ENCODE data around the gene SLC19A2.

SLC19A2 gene

DNA sequence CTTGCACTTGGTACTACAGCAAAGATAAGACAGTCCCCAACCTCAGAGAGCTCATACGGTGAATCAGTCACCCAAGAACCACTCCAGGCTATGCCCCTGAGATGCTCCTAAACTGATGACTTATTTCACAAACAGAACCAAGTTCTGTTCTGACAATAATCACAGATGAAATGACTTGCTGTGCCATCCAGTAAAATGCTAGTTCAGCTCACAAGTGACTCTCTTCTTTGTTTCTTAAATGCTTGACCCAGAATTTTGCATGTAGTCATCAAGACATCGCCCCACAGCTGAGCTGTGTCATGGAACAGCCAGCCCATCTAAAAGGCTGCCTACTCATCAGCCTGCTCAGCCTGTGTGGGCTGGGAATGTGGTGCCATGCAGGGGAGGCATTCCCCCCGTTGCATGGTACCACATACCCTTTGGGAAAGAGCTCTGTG is 6.1 kb upstream of the SLC19A2 start:
- TF ChIP-seq EP300 (IDR thresholded peaks at IDR 0.05; ENCODE audit: borderline replicate concordance) = no peak
- TF ChIP-seq CEBPB (IDR thresholded peaks at IDR 0.05) = no peak
- TF ChIP-seq NFIC (IDR thresholded peaks at IDR 0.05) = no peak
- no peak for TF ChIP-seq CREB1 (IDR thresholded peaks at IDR 0.05; ENCODE audit: low read depth)
- no peak for TF ChIP-seq EGR1 (IDR thresholded peaks at IDR 0.05)
- no peak for TF ChIP-seq YY1 (IDR thresholded peaks at IDR 0.05; ENCODE audit: low read depth)
- TF ChIP-seq RAD21 (IDR thresholded peaks at IDR 0.05; ENCODE audit: low read depth) = no peak
- no peak for TF ChIP-seq ZBTB7A (IDR thresholded peaks at IDR 0.05; ENCODE audit: low read depth)
- TF ChIP-seq, protein P1, sequence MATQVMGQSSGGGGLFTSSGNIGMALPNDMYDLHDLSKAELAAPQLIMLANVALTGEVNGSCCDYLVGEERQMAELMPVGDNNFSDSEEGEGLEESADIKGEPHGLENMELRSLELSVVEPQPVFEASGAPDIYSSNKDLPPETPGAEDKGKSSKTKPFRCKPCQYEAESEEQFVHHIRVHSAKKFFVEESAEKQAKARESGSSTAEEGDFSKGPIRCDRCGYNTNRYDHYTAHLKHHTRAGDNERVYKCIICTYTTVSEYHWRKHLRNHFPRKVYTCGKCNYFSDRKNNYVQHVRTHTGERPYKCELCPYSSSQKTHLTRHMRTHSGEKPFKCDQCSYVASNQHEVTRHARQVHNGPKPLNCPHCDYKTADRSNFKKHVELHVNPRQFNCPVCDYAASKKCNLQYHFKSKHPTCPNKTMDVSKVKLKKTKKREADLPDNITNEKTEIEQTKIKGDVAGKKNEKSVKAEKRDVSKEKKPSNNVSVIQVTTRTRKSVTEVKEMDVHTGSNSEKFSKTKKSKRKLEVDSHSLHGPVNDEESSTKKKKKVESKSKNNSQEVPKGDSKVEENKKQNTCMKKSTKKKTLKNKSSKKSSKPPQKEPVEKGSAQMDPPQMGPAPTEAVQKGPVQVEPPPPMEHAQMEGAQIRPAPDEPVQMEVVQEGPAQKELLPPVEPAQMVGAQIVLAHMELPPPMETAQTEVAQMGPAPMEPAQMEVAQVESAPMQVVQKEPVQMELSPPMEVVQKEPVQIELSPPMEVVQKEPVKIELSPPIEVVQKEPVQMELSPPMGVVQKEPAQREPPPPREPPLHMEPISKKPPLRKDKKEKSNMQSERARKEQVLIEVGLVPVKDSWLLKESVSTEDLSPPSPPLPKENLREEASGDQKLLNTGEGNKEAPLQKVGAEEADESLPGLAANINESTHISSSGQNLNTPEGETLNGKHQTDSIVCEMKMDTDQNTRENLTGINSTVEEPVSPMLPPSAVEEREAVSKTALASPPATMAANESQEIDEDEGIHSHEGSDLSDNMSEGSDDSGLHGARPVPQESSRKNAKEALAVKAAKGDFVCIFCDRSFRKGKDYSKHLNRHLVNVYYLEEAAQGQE (IDR thresholded peaks at IDR 0.05; ENCODE audit: low read depth) = no peak
- TF ChIP-seq, protein P2, sequence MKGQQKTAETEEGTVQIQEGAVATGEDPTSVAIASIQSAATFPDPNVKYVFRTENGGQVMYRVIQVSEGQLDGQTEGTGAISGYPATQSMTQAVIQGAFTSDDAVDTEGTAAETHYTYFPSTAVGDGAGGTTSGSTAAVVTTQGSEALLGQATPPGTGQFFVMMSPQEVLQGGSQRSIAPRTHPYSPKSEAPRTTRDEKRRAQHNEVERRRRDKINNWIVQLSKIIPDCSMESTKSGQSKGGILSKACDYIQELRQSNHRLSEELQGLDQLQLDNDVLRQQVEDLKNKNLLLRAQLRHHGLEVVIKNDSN (IDR thresholded peaks at IDR 0.05) = no peak
- no peak for TF ChIP-seq FOXM1 (IDR thresholded peaks at IDR 0.05; ENCODE audit: borderline replicate concordance, low read depth)
- no peak for TF ChIP-seq TEAD4 (IDR thresholded peaks at IDR 0.05)
- TF ChIP-seq, protein P3, sequence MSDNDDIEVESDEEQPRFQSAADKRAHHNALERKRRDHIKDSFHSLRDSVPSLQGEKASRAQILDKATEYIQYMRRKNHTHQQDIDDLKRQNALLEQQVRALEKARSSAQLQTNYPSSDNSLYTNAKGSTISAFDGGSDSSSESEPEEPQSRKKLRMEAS (IDR thresholded peaks at IDR 0.05) = no peak
- no peak for TF ChIP-seq TCF12 (IDR thresholded peaks at IDR 0.05; ENCODE audit: low read depth)
- TF ChIP-seq TAF1 (IDR thresholded peaks at IDR 0.05; ENCODE audit: low read depth) = no peak

DNA sequence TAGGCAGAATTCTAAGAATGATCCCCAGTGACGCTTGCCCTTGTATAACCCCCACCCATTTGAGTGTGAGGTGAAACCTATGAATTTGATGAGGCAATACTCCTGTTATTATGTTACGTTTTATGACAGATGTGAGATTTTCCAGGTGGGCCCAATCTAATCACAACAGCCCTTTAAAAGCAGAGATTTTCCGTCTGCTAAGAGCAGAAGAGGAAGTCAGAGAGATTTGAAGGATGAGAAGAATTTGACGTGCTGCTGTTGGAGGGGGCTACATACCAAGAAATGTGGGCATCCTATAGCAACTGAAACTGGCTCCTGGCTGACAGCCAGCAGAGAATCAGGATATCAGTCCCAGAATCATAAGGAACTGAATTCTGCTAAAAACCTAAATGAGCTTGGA is 2.4 kb upstream of the SLC19A2 start:
- TF ChIP-seq RAD21 (IDR thresholded peaks at IDR 0.05; ENCODE audit: low read depth) = no peak
- TF ChIP-seq, protein P1 (IDR thresholded peaks at IDR 0.05; ENCODE audit: low read depth) = no peak
- no peak for TF ChIP-seq NFIC (IDR thresholded peaks at IDR 0.05)
- TF ChIP-seq TAF1 (IDR thresholded peaks at IDR 0.05; ENCODE audit: low read depth) = no peak
- TF ChIP-seq, protein P3 (IDR thresholded peaks at IDR 0.05) = no peak
- TF ChIP-seq EP300 (IDR thresholded peaks at IDR 0.05; ENCODE audit: borderline replicate concordance) = no peak
- TF ChIP-seq EGR1 (IDR thresholded peaks at IDR 0.05) = no peak
- TF ChIP-seq, protein P2 (IDR thresholded peaks at IDR 0.05) = no peak
- TF ChIP-seq CREB1 (IDR thresholded peaks at IDR 0.05; ENCODE audit: low read depth) = no peak
- no peak for TF ChIP-seq CEBPB (IDR thresholded peaks at IDR 0.05)
- no peak for TF ChIP-seq TEAD4 (IDR thresholded peaks at IDR 0.05)
- TF ChIP-seq TCF12 (IDR thresholded peaks at IDR 0.05; ENCODE audit: low read depth) = no peak
- TF ChIP-seq FOXM1 (IDR thresholded peaks at IDR 0.05; ENCODE audit: borderline replicate concordance, low read depth) = no peak
- no peak for TF ChIP-seq ZBTB7A (IDR thresholded peaks at IDR 0.05; ENCODE audit: low read depth)
- no peak for TF ChIP-seq YY1 (IDR thresholded peaks at IDR 0.05; ENCODE audit: low read depth)

DNA sequence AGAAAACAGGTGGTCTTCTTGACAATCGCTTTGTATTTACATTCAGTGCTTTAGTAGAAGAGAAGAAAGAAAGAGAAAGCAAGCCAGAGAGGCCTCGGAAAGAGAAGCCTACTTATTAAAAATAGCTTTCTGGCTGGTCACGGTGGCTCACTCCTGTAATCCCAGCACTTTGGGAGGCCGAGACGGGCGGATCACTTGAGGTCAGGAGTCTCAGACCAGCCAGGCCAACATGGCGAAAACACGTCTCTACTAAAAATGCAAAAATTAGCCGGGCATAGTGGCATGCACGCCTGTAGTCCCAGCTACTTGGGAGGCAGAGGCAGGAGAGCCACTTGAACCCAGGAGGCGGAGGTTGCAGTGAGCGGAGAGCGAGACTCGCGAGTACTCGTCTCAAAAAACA is 1.8 kb upstream of the SLC19A2 start:
- TF ChIP-seq, protein P1 (IDR thresholded peaks at IDR 0.05; ENCODE audit: low read depth) = no peak
- no peak for TF ChIP-seq TEAD4 (IDR thresholded peaks at IDR 0.05)

DNA sequence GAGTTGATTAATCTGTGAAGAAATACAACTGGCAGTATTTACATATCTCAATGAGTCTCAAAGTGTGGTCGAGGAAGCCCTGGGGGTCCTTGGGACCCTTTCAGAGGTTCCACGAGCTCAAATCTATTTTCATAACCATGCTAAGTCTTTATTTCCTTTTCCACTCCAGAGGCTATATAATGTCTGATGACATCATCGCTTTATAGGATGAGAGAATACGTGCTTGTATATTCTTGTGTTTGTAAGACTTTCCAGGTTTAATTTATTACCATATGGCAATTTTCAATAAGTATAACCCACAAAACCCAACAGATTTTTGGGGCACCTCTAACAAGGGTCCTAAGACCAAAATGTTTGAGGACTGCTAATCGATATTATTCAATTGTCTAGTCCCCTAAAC is 1.4 kb upstream of the SLC19A2 start:
- TF ChIP-seq, protein P3 (IDR thresholded peaks at IDR 0.05) = no peak
- TF ChIP-seq TEAD4 (IDR thresholded peaks at IDR 0.05) (no peak), EGR1 (IDR thresholded peaks at IDR 0.05) (no peak), YY1 (IDR thresholded peaks at IDR 0.05; ENCODE audit: low read depth) (no peak), NFIC (IDR thresholded peaks at IDR 0.05) (no peak), CREB1 (IDR thresholded peaks at IDR 0.05; ENCODE audit: low read depth) (no peak), RAD21 (IDR thresholded peaks at IDR 0.05; ENCODE audit: low read depth) (no peak)
- TF ChIP-seq, protein P1 (IDR thresholded peaks at IDR 0.05; ENCODE audit: low read depth) = no peak
